Thoracic aorta (tissue), 2 donors: ENCODE measurements around the gene MAN2A2. TPM values are rescaled to one million over a fixed set of nuclear protein-coding genes. Genes with fewer than 3 reads are reported as not detected.

ENCODE experiments used
- ATAC-seq: fragments of 150-250 bp; one replicate; pipeline ENCODE4 v1.8.0; 2017; ENCODE audit warnings: low read depth; ENCODE audit not compliant: insufficient number of reproducible peaks, low FRiP score
- DNase-seq: peaks from one replicate; pipeline ENCODE4 v3.0.0-alpha.2; 2020; ENCODE audit warnings: low spot score
- H3K27ac ChIP-seq, 2 donors: fragments of 200-600 bp; sonication (generic); 1 replicate in 1 of 2; 2 replicates in 1 of 2; pipeline ENCODE4 v1.5.1; 2016; ENCODE audit warnings: mild to moderate bottlenecking in 2 of 2, moderate library complexity in 2 of 2
- H3K27me3 ChIP-seq: fragments of 200-600 bp; sonication (generic); replicated peaks from 2 replicates; pipeline ENCODE4 v1.6.0; 2016; ENCODE audit warnings: mild to moderate bottlenecking; ENCODE audit not compliant: insufficient read depth
- H3K36me3 ChIP-seq: fragments of 200-600 bp; sonication (generic); one replicate; pipeline ENCODE4 v1.5.1; 2016
- H3K4me1 ChIP-seq, 2 donors: fragments of 200-600 bp; sonication (generic); 1 replicate in 1 of 2; 2 replicates in 1 of 2; pipeline versions ENCODE4 v1.5.1 to v1.6.0; 2016; ENCODE audit warnings: low read depth in 2 of 2, mild to moderate bottlenecking in 1 of 2; ENCODE audit not compliant: control insufficient read depth in 1 of 2
- H3K4me3 ChIP-seq: fragments of 200-600 bp; sonication (generic); 2 replicates; pipeline ENCODE4 v1.5.1; 2016; ENCODE audit warnings: mild to moderate bottlenecking
- H3K9me3 ChIP-seq: fragments of 200-600 bp; sonication (generic); 2 replicates; pipeline ENCODE4 v1.5.1; 2016
- total RNA-seq, 2 donors: library from RNA; depleted of rRNA; stranded (reverse); fragments of >200 nt; gene quantifications; one replicate each; pipeline versions ENCODE4 v1.1.0 to v1.2.3, GENCODE V29; 2016
- TF ChIP-seq, protein P1 (sequence below): fragments of 200-600 bp; sonication (generic); IDR thresholded peaks from one replicate; pipeline ENCODE4 v1.5.1; 2019; ENCODE audit warnings: antibody characterized with exemption

Gene MAN2A2
- total RNA-seq, 2 donors from 2014 or later: 59.7 to 68.4 TPM

DNA sequence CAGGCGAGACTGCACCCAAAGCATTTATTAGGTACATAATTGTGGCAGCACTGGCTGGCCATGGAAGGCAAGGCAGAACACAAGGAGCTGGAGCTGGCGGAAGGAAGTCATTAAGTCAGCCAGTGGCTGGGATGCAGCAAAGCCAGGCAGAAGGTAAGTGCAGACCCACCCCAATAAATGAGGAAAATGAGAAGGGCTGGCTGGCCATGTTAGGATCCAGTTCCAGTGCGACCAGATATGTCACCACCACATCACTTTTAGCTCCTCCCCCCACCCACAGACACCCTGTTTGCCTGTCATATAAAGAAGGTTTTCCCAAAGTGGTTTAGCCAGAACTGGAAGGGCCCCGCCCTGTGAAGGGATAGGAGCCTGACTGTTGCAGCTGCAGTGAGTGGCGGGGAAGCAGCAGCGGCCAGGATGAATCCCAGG, 34.8 kb upstream of the MAN2A2 start, which contains the start of gene FURIN:
TSS of gene FURIN (plus strand) at position 328 of the 429 bp plus-strand sequence. CDS start 7,153 bp downstream, outside the sequence.
- Histone ChIP-seq H3K4me1 (peaks cover 21 to 33% of the 10 kb centered on the region in 2 donors), H3K27me3 (no peaks in the 10 kb centered on the region), H3K27ac (peak within 1 kb of the TSS; percentile 41 to 94), H3K4me3 (no peak within 1 kb of the TSS), H3K36me3 (no peaks in the 10 kb centered on the region), H3K9me3 (no peaks in the 10 kb centered on the region)
- TF ChIP-seq, protein P1, sequence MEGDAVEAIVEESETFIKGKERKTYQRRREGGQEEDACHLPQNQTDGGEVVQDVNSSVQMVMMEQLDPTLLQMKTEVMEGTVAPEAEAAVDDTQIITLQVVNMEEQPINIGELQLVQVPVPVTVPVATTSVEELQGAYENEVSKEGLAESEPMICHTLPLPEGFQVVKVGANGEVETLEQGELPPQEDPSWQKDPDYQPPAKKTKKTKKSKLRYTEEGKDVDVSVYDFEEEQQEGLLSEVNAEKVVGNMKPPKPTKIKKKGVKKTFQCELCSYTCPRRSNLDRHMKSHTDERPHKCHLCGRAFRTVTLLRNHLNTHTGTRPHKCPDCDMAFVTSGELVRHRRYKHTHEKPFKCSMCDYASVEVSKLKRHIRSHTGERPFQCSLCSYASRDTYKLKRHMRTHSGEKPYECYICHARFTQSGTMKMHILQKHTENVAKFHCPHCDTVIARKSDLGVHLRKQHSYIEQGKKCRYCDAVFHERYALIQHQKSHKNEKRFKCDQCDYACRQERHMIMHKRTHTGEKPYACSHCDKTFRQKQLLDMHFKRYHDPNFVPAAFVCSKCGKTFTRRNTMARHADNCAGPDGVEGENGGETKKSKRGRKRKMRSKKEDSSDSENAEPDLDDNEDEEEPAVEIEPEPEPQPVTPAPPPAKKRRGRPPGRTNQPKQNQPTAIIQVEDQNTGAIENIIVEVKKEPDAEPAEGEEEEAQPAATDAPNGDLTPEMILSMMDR: no peak
- no peak for ATAC-seq
- DNase-seq: no peak

DNA sequence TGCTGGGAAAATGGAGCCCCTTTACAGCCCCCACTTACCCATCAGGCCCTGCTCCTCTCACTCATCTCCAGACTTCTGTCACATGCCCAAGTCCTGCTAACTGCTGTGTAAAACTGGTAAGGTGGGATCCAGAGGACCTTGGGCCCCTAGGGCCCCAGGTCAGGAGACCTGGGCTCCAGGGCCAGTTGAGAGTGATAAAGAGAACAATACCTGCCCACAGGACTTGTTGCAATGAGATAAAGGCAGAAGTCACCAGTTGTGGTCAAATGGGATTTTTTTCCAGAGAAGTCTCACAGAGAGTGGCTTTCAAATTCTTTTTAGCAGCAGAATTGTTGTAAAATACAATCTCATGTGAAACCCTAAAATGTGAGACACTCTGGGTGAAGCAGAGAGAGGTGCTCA, 34.0 kb upstream of the MAN2A2 start:
- Histone ChIP-seq H3K9me3 (no peaks in the 10 kb centered on the region), H3K27me3 (no peaks in the 10 kb centered on the region), H3K4me1 (peaks cover 29 to 41% of the 10 kb centered on the region in 2 donors), H3K4me3 (no peak overlapping the region), H3K27ac (peak overlapping the region; percentile 41 to 94), H3K36me3 (no peaks in the 10 kb centered on the region)
- TF ChIP-seq, protein P1: no peak
- ATAC-seq (no peak), DNase-seq (no peak)

DNA sequence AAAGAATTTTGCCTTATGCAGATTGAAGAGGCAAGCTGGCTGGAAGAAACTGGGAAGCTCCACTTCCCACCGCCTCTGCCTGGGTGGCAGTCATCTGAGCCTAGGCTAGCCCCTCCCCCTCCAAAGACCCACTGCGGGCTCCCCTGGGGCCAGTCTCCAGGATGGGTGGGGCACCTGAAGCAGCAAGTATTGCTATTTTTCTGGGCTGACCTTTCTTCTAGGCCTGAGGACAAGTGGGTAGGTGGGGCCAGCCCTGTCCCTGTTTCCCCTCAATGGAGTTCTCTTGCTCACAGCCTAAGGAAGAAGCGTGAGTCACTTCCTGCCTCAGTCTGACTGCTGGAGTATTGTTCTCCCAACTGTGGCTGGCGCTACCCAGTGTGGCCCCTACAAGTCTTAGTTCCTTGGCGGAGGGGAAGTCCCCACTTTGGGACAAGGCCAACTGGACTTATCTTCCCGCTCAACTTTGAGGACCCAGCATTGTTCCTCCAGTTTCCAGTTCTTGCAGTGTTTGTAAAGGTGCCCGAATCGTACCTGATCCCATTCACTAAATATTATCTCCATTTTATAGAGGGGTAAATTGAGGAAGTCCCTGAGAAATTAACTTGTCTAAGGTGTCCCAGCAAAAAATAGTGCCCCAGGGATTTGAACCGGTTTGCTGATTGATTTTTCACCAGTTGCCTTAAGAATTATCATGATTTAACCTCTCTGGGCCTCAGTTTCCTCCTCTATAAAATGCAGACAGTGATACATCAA, 33.3 kb upstream of the MAN2A2 start:
- Histone ChIP-seq H3K4me1 (peaks cover 33 to 45% of the 10 kb centered on the region in 2 donors), H3K4me3 (peak overlapping the region; percentile 97), H3K27ac (peak overlapping the region; percentile 89 to 94), H3K9me3 (no peaks in the 10 kb centered on the region), H3K36me3 (no peaks in the 10 kb centered on the region), H3K27me3 (no peaks in the 10 kb centered on the region)
- TF ChIP-seq, protein P1: no peak
- peak; percentile 58 for ATAC-seq
- peak; percentile 60 for DNase-seq

DNA sequence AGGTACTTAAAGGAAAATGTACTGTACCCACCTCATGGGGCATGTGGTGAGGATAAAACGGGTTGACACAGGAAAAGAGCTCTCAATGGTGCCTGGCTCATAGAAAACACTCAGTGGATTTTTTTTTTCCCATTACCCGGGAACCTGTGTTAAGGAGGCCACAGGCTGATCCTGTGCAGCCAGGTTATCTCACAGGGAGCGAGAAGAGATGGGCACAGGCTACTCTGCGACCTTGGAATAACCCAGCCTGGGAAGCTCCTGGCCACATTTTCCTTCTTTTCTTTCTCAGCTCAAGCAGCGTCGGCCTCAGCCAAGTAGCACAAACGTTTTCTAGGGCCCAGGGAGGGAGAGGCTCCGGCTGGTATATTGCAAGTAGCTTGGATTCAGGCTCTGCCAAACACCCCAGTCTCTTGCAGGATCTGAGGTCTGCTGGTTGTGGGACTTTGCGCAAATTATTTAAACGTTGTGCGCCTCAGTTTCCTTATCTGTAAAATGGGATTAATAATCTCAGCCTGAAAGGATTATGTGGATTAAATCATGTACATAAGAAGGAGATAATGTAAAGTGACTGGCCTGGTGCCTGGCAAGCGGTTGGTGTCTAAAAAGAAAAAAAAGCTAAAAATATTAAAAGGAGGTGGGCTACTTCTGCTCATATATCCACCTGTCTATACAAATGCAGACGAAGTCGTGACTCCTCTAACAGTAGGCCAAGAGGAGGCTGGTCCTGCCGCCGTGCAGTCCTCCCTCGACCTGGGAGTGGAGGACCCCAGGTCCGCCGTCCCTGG, 32.6 kb upstream of the MAN2A2 start:
- TF ChIP-seq, protein P1: no peak
- no peaks in the 10 kb centered on the region for H3K9me3 ChIP-seq
- H3K4me1 ChIP-seq: peaks cover 33 to 45% of the 10 kb centered on the region in 2 donors
- no peaks in the 10 kb centered on the region for H3K27me3 ChIP-seq
- ATAC-seq: no peak
- H3K4me3 ChIP-seq: peak overlapping the region; percentile 97
- no peak for DNase-seq
- H3K36me3 ChIP-seq: peaks cover under 1% of the 10 kb centered on the region
- H3K27ac ChIP-seq: peak overlapping the region; percentile 89 to 94

DNA sequence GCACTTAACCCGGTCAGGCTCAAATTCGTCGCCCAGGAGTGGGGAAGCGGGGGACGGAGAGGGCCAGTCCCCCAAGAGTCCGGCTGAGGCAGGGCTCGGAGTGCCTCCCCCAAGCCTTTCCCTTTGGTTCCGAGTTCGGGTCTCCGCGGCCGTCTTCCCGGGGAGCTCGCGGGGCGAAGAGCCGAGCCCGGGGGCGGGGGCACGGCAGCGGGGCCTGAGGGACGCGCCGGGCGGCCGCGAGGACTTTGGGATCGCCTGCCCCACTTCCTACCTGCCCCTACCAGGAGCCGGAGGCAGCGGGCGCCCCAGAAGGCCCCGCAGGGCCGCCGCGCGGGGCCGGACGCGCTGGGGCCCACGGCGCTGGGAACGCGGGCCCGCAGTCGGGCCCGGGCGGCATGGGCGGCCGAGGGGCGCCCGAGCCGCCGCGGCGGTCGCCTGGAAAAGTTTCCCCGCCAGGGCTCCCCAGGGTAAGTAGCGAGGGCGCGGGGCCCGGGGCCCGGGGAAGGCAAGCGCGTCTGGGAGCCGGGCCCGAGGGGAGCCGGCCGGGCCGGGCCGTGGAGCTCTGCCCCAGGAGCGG, 31.9 kb upstream of the MAN2A2 start:
- DNase-seq: no peak
- peaks cover 33 to 45% of the 10 kb centered on the region in 2 donors for H3K4me1 ChIP-seq

More for the DNA sequence above, 31.9 kb upstream of the MAN2A2 start:
- H3K27me3 ChIP-seq: no peaks in the 10 kb centered on the region
- TF ChIP-seq, protein P1: no peak
- no peak for ATAC-seq
- H3K27ac ChIP-seq: peak overlapping the region; percentile 89 to 94
- H3K36me3 ChIP-seq: peaks cover 6% of the 10 kb centered on the region
- H3K9me3 ChIP-seq: no peaks in the 10 kb centered on the region
- peak overlapping the region; percentile 97 for H3K4me3 ChIP-seq
